ENCODE results near the gene HM13.
A peak's percentile ranks its signal among the peaks of the same experiment; 100 is the strongest.
"Not testable (repeated sequence)": the region's sequence is repeated elsewhere in the genome, so short reads cannot be mapped to it uniquely, and the experiment has no call there.

Gene HM13

GRCh38 chr20:31502884-31503673 is 11.2 kb upstream of the HM13 start:
- peak; percentile 74 for DNase-seq

GRCh38 chr20:31505903-31506302 is 8.3 kb upstream of the HM13 start:
- DNase-seq = no peak

GRCh38 chr20:31508517-31509244 is 5.6 kb upstream of the HM13 start:
- no peak for DNase-seq

- DNase-seq = no peak
Measured at GRCh38 chr20:31515072-31515774, 981 bp downstream of the HM13 start.

- DNase-seq = no peak
Measured at GRCh38 chr20:31515775-31516107, 1.5 kb downstream of the HM13 start.

- no peak for DNase-seq
Measured at GRCh38 chr20:31516166-31516565, 1.9 kb downstream of the HM13 start.

GRCh38 chr20:31516651-31517050 is 2.4 kb downstream of the HM13 start:
- DNase-seq = no peak

GRCh38 chr20:31517373-31517772 is 3.1 kb downstream of the HM13 start:
- DNase-seq = no peak

- DNase-seq = not testable (repeated sequence)
Measured at GRCh38 chr20:31521267-31521666, 7.0 kb downstream of the HM13 start.

GRCh38 chr20:31522731-31523130 is 8.5 kb downstream of the HM13 start:
- DNase-seq = no peak

GRCh38 chr20:31523361-31524283 is 9.4 kb downstream of the HM13 start:
- no peak for DNase-seq

- DNase-seq = no peak
Measured at GRCh38 chr20:31527266-31527665, 13.0 kb downstream of the HM13 start.

GRCh38 chr20:31535298-31535697 is 21.1 kb downstream of the HM13 start:
- no peak for DNase-seq

GRCh38 chr20:31536575-31536974 is 22.3 kb downstream of the HM13 start:
- DNase-seq = no peak

- no peak for DNase-seq
Measured at GRCh38 chr20:31537116-31537871, 23.1 kb downstream of the HM13 start.

GRCh38 chr20:31537890-31538289 is 23.6 kb downstream of the HM13 start:
- DNase-seq = no peak

- DNase-seq = no peak
Measured at GRCh38 chr20:31538326-31538725, 24.1 kb downstream of the HM13 start.

GRCh38 chr20:31539636-31540035 is 25.4 kb downstream of the HM13 start:
- DNase-seq = not testable (repeated sequence)

GRCh38 chr20:31540406-31540805 is 26.2 kb downstream of the HM13 start:
- DNase-seq = no peak

- no peak for DNase-seq
Measured at GRCh38 chr20:31542201-31542842, 28.1 kb downstream of the HM13 start.

- DNase-seq = no peak
Measured at GRCh38 chr20:31542963-31543362, 28.7 kb downstream of the HM13 start.
